Upper lobe of left lung (tissue), 6 donors: ENCODE results near the gene CSNK1A1. TPM values are rescaled to one million over a fixed set of nuclear protein-coding genes. Genes with fewer than 3 reads are reported as not detected.
"Not testable (repeated sequence)": the region's sequence is repeated elsewhere in the genome, so short reads cannot be mapped to it uniquely, and the experiment has no call there.

Source experiments
- ATAC-seq, 2 donors: fragments of 200-7000 bp; cut with Tn5 transposase; one replicate each; pipeline ENCODE4 v1.9.1; 2022; ENCODE audit warnings: mild to moderate bottlenecking in 2 of 2, moderate library complexity in 2 of 2; ENCODE audit not compliant: low FRiP score in 2 of 2
- DNase-seq, 2 donors: peaks; one replicate each; pipeline ENCODE4 v3.0.0-alpha.2; 2019 to 2020
- H3K27ac ChIP-seq, 4 donors: fragments of 200-600 bp; sonication (generic); one replicate each; pipeline ENCODE4 v1.5.1; 2016 to 2019
- H3K27me3 ChIP-seq, 4 donors: fragments of 200-600 bp; sonication (generic); one replicate each; pipeline ENCODE4 v1.5.1; 2017 to 2019
- H3K36me3 ChIP-seq, 4 donors: fragments of 200-600 bp; sonication (generic); one replicate each; pipeline ENCODE4 v1.5.1; 2016 to 2019
- H3K4me1 ChIP-seq, 4 donors: fragments of 200-600 bp; sonication (generic); one replicate each; pipeline ENCODE4 v1.5.1; 2018 to 2019
- H3K4me3 ChIP-seq, 4 donors: fragments of 200-600 bp; sonication (generic); one replicate each; pipeline ENCODE4 v1.5.1; 2017 to 2019; ENCODE audit warnings: mild to moderate bottlenecking in 2 of 4, moderate library complexity in 1 of 4
- H3K9me3 ChIP-seq, 4 donors: fragments of 200-600 bp; sonication (generic); one replicate each; pipeline ENCODE4 v1.5.1; 2018 to 2019
- EP300 ChIP-seq, 4 donors: sonication (generic); formaldehyde crosslinking; IDR thresholded peaks; one replicate each; pipeline ENCODE4 v1.5.1; 2017; ENCODE audit warnings: antibody characterized with exemption in 4 of 4, control low read depth in 2 of 4
- POLR2A ChIP-seq, 4 donors: fragments of 450-650 bp; IDR thresholded peaks; one replicate each; pipeline ENCODE4 v1.5.1; 2016 to 2017; ENCODE audit warnings: antibody characterized with exemption in 4 of 4, mild to moderate bottlenecking in 2 of 4
- POLR2AphosphoS5 ChIP-seq, 2 donors: sonication (generic); formaldehyde crosslinking; IDR thresholded peaks; one replicate each; pipeline ENCODE4 v1.5.1; 2017; ENCODE audit warnings: antibody characterized with exemption in 2 of 2
- WGBS, 2 donors: methylation state at CpG; one replicate each; pipeline ENCODE4 v1.1.5; 2017 to 2018; 5-methylcytosine and 5-hydroxymethylcytosine counted together
- total RNA-seq, 6 donors: library from RNA; depleted of rRNA in 4 of 6; stranded (reverse); fragments of >200 nt in 4 of 6; gene quantifications; one replicate each; pipeline versions ENCODE4 v1.1.0 to v1.2.1, GENCODE V29; 2016 to 2021
- TF ChIP-seq, protein P1 (sequence below), 6 experiments: fragments of 450-650 bp in 4 of 6; fragments of 200-600 bp in 2 of 6; sonication (generic) in 2 of 6; IDR thresholded peaks; one replicate each; pipeline ENCODE4 v1.5.1; 2016 to 2019; ENCODE audit warnings: antibody characterized with exemption in 6 of 6
- donor health status: DM: no; HTN: no; CAD: no; lungs with moderate emphysema.
- donor health status: DM: no; HTN: yes; CAD: no; lungs with severe emphysema.

CSNK1A1 gene
- total RNA-seq, 6 donors from 2014 or later = 153 to 215 (median 202) TPM

DNA sequence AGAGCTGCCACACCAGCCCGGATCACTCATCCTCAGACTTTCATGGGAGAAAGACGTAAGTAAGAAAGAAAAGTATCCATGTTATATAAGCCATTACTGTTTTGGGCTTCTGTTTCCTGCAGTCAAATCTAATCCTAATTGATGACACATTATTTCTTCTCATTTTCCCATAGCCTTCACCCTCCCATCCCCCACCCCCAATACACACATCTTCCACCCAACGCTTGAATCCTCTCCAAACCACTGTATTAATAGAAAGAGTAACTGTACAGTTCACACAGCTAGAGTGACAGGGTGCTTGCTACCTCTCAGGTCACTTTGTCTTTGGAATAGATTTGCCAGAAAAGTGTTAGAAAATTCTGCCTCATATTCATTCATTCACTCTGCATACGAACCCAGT is 102.8 kb downstream of the CSNK1A1 start:
- peaks cover 38 to 51% (median 42%) of the 10 kb centered on the region in 4 donors for H3K4me1 ChIP-seq
- peak overlapping the region in 3 of 4 donors; percentile 31 to 71 (median 61) for H3K27ac ChIP-seq

DNA sequence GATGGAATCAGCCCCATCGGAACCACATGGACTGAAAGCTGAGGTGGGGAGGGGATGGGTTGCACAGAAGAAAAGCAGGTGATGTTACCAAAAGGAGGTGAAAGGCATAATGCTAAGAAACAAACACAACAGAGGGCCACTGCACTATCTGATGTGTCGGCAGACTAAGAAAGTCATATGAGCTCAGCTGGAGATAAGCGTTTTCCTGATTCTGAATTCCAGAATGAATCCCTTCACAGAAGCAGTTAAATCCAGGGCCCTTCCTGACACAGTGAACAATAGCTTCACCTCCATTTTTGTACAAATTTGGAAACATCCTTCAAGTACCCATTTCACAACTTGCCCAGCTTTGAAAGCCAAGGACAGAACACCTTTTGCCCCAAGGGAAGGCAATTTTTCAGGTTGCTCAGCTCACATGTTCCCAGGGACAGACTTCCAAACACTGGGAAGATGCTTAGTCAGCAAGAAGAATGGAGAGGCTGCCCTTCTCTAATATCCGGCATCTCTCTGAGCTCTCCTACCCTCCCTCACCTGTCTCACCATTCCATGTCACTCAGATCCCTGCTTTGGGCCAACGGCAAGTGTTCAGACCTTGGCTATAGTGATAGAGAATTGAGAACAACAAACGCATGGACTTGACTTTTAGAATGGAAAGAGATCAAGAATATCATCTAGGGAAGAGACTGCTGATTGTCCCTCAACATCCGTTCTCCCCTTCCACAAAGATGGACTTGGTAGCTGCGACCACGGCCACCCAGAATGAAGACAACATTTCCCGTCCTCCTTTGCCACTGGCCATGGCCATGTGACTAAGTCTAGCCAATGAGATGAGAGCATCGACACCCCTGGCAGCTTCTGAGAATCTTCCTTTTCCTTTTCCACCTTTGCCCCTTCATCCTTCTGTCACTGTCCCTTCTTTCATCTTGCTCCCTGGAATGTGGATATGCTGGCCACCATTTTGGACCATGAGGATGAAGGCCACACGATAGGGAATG is 103.6 kb downstream of the CSNK1A1 start:
- peak overlapping the region; percentile 20 to 71 (median 46) for H3K27ac ChIP-seq
- no peaks in the 10 kb centered on the region for H3K27me3 ChIP-seq
- peaks cover 36 to 48% (median 41%) of the 10 kb centered on the region in 4 donors for H3K4me1 ChIP-seq
- no peaks in the 10 kb centered on the region for H3K36me3 ChIP-seq
- H3K4me3 ChIP-seq = no peak overlapping the region
- TF ChIP-seq POLR2AphosphoS5 (IDR thresholded peaks at IDR 0.05) (no peak), POLR2A (IDR thresholded peaks at IDR 0.05) (no peak), EP300 (IDR thresholded peaks at IDR 0.05) (no peak)
- TF ChIP-seq, protein P1, sequence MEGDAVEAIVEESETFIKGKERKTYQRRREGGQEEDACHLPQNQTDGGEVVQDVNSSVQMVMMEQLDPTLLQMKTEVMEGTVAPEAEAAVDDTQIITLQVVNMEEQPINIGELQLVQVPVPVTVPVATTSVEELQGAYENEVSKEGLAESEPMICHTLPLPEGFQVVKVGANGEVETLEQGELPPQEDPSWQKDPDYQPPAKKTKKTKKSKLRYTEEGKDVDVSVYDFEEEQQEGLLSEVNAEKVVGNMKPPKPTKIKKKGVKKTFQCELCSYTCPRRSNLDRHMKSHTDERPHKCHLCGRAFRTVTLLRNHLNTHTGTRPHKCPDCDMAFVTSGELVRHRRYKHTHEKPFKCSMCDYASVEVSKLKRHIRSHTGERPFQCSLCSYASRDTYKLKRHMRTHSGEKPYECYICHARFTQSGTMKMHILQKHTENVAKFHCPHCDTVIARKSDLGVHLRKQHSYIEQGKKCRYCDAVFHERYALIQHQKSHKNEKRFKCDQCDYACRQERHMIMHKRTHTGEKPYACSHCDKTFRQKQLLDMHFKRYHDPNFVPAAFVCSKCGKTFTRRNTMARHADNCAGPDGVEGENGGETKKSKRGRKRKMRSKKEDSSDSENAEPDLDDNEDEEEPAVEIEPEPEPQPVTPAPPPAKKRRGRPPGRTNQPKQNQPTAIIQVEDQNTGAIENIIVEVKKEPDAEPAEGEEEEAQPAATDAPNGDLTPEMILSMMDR (IDR thresholded peaks at IDR 0.05) = no peak
- H3K9me3 ChIP-seq = no peaks in the 10 kb centered on the region
- DNase-seq (no peak), ATAC-seq (no peak)
- 86 to 88% methylated on average over 12 of the region's 12 CpGs for WGBS, 2 donors

More for the DNA sequence above, 102.8 kb downstream of the CSNK1A1 start:
- Histone ChIP-seq H3K36me3 (no peaks in the 10 kb centered on the region), H3K27me3 (no peaks in the 10 kb centered on the region), H3K4me3 (no peak overlapping the region), H3K9me3 (no peaks in the 10 kb centered on the region)
- WGBS, 2 donors = 81 to 84% methylated on average over 4 of the region's 4 CpGs
- no peak for ATAC-seq
- DNase-seq = no peak
- TF ChIP-seq EP300 (IDR thresholded peaks at IDR 0.05) (no peak), POLR2A (IDR thresholded peaks at IDR 0.05) (no peak)

DNA sequence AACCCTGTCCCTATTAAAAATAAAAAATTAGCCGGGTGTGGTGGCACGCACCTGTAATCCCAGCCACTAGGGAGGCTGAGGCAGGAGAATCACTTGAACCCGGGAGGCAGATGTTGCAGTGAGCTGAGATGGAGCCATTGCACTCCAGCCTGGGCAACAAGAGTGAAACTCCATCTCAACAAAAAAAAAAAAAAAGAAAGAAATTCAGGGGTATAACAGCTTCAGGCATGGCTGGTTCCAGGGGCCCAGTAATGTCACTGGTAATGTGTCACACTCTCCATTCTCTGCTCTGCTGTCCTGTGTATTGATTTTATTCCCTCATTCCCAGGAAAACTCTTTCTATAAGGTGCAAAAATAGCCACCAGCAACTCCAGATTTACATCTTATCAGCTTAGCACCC is 104.4 kb downstream of the CSNK1A1 start:
- H3K9me3 ChIP-seq, DNase-seq, H3K36me3 ChIP-seq, H3K27me3 ChIP-seq, ATAC-seq, H3K4me3 ChIP-seq: not testable (repeated sequence)
- 96 to 97% methylated on average over 3 of the region's 3 CpGs for WGBS, 2 donors
- Histone ChIP-seq H3K27ac (peak overlapping the region; percentile 20 to 71 (median 46)), H3K4me1 (peaks cover 32 to 42% (median 37%) of the 10 kb centered on the region in 4 donors)

DNA sequence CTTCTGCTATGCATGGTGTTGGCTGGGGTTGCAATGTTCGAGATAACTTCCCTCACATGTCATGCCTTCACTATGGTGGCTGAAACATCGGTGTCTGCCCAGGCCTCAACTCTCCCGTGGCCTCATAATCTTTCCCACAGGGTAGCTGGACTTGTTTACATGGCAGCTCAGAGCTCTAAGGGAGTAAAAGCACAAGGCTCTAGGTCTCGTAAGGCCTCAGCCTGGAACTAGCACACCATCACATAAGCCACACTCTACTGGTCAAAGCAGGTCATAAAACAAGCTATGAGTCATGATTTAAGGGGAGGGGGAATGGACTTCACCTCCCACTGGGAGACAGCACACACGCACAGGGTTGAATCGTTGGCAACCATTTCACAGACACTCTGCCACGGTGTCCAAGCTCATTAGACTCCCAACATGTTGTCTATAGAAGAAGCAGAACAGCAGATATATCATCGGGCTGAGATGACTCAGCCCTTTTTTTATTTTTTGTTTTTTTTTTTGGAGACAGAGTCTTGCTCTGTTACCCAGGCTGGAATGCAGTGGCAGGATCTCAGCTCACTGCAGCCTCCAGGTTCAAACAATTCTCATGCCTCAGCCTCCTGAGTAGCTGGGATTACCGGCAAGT is 105.4 kb downstream of the CSNK1A1 start:
- H3K4me3 ChIP-seq = no peak overlapping the region
- peak overlapping the region; percentile 23 to 54 (median 36) for H3K27ac ChIP-seq
- peaks cover 22 to 33% (median 27%) of the 10 kb centered on the region in 4 donors for H3K4me1 ChIP-seq
- H3K27me3 ChIP-seq = no peaks in the 10 kb centered on the region
- DNase-seq (no peak), ATAC-seq (peak in 1 of 2 donors; percentile 81)
- 55 to 68% methylated on average over 8 to 9 of the region's 9 CpGs for WGBS, 2 donors
- H3K36me3 ChIP-seq = no peaks in the 10 kb centered on the region
- TF ChIP-seq POLR2A (IDR thresholded peaks at IDR 0.05) = no peak
- peak in 1 of 2 donors; percentile 17 for TF ChIP-seq POLR2AphosphoS5 (IDR thresholded peaks at IDR 0.05)
- no peaks in the 10 kb centered on the region for H3K9me3 ChIP-seq

DNA sequence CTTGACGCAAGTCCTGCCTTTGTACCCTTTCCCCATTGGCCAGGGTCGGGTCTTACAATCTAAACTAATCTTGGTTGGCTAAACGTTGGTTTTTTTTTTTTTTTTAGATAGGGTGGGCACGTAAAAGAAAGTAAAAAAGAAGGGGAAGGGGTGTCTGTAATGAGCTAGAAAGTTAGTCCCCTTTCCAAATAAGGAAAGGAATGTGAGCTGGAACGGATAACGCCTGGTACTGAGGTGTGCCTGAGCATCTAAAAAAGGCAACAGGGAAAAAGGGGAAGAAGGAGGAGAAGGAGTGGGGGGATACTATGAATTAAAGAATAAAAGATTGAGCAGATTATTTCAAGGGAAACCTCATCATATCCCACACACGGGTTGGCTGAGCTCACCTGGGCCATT is 105.9 kb downstream of the CSNK1A1 start:
- TF ChIP-seq EP300 (IDR thresholded peaks at IDR 0.05) (no peak), POLR2A (IDR thresholded peaks at IDR 0.05) (no peak), POLR2AphosphoS5 (IDR thresholded peaks at IDR 0.05) (no peak)
- TF ChIP-seq, protein P1 (IDR thresholded peaks at IDR 0.05) = no peak

DNA sequence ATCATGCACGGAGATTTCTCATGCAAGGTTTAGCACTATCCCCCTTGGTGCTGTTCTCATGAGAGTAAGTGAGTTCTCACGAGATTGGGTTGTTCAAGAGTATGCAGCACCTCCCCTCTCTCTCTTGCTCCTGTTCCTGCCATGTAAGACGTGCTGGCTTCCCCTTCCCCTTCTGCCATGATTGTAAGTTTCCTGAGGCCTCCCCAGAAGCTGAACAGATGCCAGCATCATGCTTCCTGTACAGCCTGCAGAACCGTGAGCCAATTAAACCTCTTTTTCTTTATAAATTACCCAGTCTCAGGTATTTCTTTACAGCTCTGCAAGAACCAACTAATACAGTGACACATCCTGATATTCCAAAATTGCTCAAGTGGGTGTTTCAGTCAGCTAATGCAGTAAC is 106.8 kb downstream of the CSNK1A1 start:
- not testable (repeated sequence) for DNase-seq, H3K27ac ChIP-seq, ATAC-seq, H3K9me3 ChIP-seq, H3K4me3 ChIP-seq, H3K27me3 ChIP-seq, H3K36me3 ChIP-seq
- peaks cover 8 to 24% (median 18%) of the 10 kb centered on the region in 4 donors for H3K4me1 ChIP-seq
- WGBS, 2 donors = 77 to 86% methylated on average over 4 of the region's 4 CpGs

More for the DNA sequence above, 105.9 kb downstream of the CSNK1A1 start:
- ATAC-seq = no peak
- H3K4me1 ChIP-seq = peaks cover 17 to 28% (median 22%) of the 10 kb centered on the region in 4 donors
- H3K9me3 ChIP-seq = no peaks in the 10 kb centered on the region
- WGBS, 2 donors = 79 to 83% methylated on average over 7 of the region's 7 CpGs
- H3K36me3 ChIP-seq = no peaks in the 10 kb centered on the region
- H3K27me3 ChIP-seq = no peaks in the 10 kb centered on the region
- H3K27ac ChIP-seq = peak overlapping the region; percentile 23 to 54 (median 36)
- no peak for DNase-seq
- H3K4me3 ChIP-seq = no peak overlapping the region
